ENCODE measurements around the gene THEM4. TPM values are rescaled to one million over a fixed set of nuclear protein-coding genes. Genes with fewer than 3 reads are reported as not detected.
A peak's percentile ranks its signal among the peaks of the same experiment; 100 is the strongest.

Gene THEM4
- polyA plus RNA-seq, 4 donors: 5.7 to 36.3 (median 9.4) TPM

GRCh38 chr1:151939141-151939540, 29.8 kb upstream of the THEM4 start:
- FAIRE-seq: no peak
- Histone ChIP-seq H3K9me3 (ENCODE audit: control insufficient read depth in 2 of 2, insufficient read depth in 1 of 2, low read depth in 1 of 2, low read length in 1 of 2) (no peaks in the 10 kb centered on the region), H3K36me3 (ENCODE audit: control insufficient read depth in 3 of 3, insufficient read depth in 2 of 3, low read depth in 1 of 3, low read length in 3 of 3) (no peaks in the 10 kb centered on the region), H3K4me1 (ENCODE audit: control insufficient read depth in 3 of 3, insufficient read depth in 2 of 3, low read depth in 1 of 3, low read length in 2 of 3) (peaks cover 0 to 35% (median 1%) of the 10 kb centered on the region in 3 donors), H3K4me3 (ENCODE audit: low read depth in 1 of 3, low read length in 3 of 3) (no peak overlapping the region), H3K27ac (ENCODE audit: low read depth in 1 of 3, low read length in 2 of 3) (no peak overlapping the region), H3K27me3 (ENCODE audit: control insufficient read depth in 3 of 3, insufficient read depth in 3 of 3, low read length in 3 of 3) (no peaks in the 10 kb centered on the region)
- WGBS, 3 donors: 94 to 95% (median 95%) methylated on average over 3 of the region's 3 CpGs
- no peak for DNase-seq

DNA sequence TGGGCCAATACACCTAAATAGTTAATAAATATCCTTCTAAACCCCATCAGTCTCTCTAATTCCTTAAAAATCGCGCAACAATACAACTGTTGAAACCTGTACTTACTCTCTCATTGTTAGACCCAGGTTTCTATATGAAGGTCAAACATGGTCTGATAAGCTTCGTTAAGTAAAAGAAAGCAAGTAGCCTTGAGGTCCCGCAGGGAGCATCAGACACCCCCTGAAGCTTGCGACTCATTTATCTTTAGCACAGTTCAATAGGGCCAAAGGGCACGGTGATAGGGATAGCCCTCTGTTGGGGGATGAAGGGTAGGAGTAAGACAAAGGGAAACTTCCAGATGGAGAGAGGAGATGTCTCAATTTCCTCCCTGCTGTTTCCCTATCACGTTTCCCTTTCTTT, 27.3 kb upstream of the THEM4 start:
- Histone ChIP-seq H3K9me3 (ENCODE audit: control insufficient read depth in 2 of 2, insufficient read depth in 1 of 2, low read depth in 1 of 2, low read length in 1 of 2) (no peaks in the 10 kb centered on the region), H3K27ac (ENCODE audit: low read depth in 1 of 3, low read length in 2 of 3) (peak overlapping the region in 2 of 3 donors; percentile 55 to 83), H3K4me3 (ENCODE audit: low read depth in 1 of 3, low read length in 3 of 3) (peak overlapping the region in 1 of 3 donors; percentile 24), H3K27me3 (ENCODE audit: control insufficient read depth in 3 of 3, insufficient read depth in 3 of 3, low read length in 3 of 3) (no peaks in the 10 kb centered on the region), H3K4me1 (ENCODE audit: control insufficient read depth in 3 of 3, insufficient read depth in 2 of 3, low read depth in 1 of 3, low read length in 2 of 3) (peaks cover 0 to 29% (median 0%) of the 10 kb centered on the region in 3 donors), H3K36me3 (ENCODE audit: control insufficient read depth in 3 of 3, insufficient read depth in 2 of 3, low read depth in 1 of 3, low read length in 3 of 3) (no peaks in the 10 kb centered on the region)
- WGBS, 3 donors: 15 to 57% (median 27%) methylated on average over 7 of the region's 7 CpGs
- FAIRE-seq (no peak), DNase-seq (peak; percentile 61 to 82)

DNA sequence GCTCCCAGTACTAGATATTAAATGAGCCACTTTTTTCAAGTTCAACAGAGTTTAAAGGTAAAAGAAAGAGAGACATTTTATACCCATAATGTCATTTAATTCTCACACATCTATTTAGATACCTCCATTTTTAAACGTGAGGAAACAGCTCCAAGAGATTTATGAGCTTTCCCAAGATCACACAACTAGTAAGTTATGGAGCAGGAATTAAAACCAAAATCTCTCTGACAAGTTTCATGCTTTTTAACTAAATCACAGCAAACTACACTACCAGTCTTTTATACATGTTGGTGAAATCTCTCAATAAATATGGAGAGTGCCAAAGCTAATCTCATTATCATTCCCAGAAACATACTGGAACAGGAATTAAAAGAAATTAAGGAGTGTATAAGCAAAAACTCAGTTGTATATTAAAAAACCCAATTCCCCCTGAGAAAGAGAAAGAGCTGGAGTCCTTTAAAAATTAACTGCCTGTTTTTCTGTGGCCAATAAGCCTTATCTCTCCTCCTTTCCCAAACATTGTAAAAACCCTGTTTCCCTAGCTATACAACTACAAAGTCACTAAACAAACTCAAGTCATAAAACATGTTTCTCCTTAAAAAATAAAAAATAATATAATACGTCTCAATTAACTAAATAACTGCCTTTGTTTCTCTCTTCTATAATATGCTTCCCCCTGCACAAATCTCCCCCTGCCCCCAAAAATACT, 26.7 kb upstream of the THEM4 start:
- no peak for FAIRE-seq
- DNase-seq: peak in 1 of 2 donors; percentile 60
- H3K27ac ChIP-seq (ENCODE audit: low read depth in 1 of 3, low read length in 2 of 3): peak overlapping the region in 1 of 3 donors; percentile 83
- no peaks in the 10 kb centered on the region for H3K9me3 ChIP-seq (ENCODE audit: control insufficient read depth in 2 of 2, insufficient read depth in 1 of 2, low read depth in 1 of 2, low read length in 1 of 2)
- H3K36me3 ChIP-seq (ENCODE audit: control insufficient read depth in 3 of 3, insufficient read depth in 2 of 3, low read depth in 1 of 3, low read length in 3 of 3): no peaks in the 10 kb centered on the region
- H3K4me3 ChIP-seq (ENCODE audit: low read depth in 1 of 3, low read length in 3 of 3): no peak overlapping the region
- no peaks in the 10 kb centered on the region for H3K27me3 ChIP-seq (ENCODE audit: control insufficient read depth in 3 of 3, insufficient read depth in 3 of 3, low read length in 3 of 3)
- H3K4me1 ChIP-seq (ENCODE audit: control insufficient read depth in 3 of 3, insufficient read depth in 2 of 3, low read depth in 1 of 3, low read length in 2 of 3): peaks cover 0 to 24% (median 0%) of the 10 kb centered on the region in 3 donors
- 11 to 48% (median 28%) methylated on average over 2 of the region's 2 CpGs for WGBS, 3 donors

GRCh38 chr1:151935154-151935553, 25.8 kb upstream of the THEM4 start:
- no peaks in the 10 kb centered on the region for H3K9me3 ChIP-seq (ENCODE audit: control insufficient read depth in 2 of 2, insufficient read depth in 1 of 2, low read depth in 1 of 2, low read length in 1 of 2)
- FAIRE-seq (no peak), DNase-seq (peak in 1 of 2 donors; percentile 45)
- 31 to 48% (median 47%) methylated on average over 3 of the region's 3 CpGs for WGBS, 3 donors
- no peak overlapping the region for H3K4me3 ChIP-seq (ENCODE audit: low read depth in 1 of 3, low read length in 3 of 3)
- no peaks in the 10 kb centered on the region for H3K27me3 ChIP-seq (ENCODE audit: control insufficient read depth in 3 of 3, insufficient read depth in 3 of 3, low read length in 3 of 3)
- no peaks in the 10 kb centered on the region for H3K36me3 ChIP-seq (ENCODE audit: control insufficient read depth in 3 of 3, insufficient read depth in 2 of 3, low read depth in 1 of 3, low read length in 3 of 3)
- peak overlapping the region in 1 of 3 donors; percentile 83 for H3K27ac ChIP-seq (ENCODE audit: low read depth in 1 of 3, low read length in 2 of 3)
- peaks cover 0 to 20% (median 0%) of the 10 kb centered on the region in 3 donors for H3K4me1 ChIP-seq (ENCODE audit: control insufficient read depth in 3 of 3, insufficient read depth in 2 of 3, low read depth in 1 of 3, low read length in 2 of 3)

DNA sequence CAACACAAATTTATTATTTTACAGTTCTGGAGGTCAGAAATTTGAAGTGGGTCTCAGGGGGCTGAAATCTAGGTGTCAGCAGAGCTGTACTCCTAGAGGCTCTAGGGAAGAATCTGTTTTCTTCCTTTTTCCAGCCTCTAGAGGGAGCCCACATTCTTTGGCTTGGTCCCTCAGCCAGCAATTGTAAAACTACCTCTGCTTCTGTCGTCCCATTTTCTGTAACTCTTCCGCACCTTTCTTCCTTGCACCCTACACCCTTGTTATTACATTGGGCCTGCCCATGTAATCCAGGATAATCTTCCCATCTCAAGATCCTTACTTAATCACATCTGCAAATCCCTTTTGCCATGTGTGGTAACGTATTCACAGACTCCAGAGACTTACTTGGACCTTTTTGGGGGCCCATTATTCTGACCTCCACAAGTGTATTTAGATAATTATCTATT, 24.8 kb upstream of the THEM4 start:
- no peak for FAIRE-seq

GRCh38 chr1:151924691-151925587, 15.6 kb upstream of the THEM4 start:
- Histone ChIP-seq H3K27ac (ENCODE audit: low read depth in 1 of 3, low read length in 2 of 3) (peak overlapping the region in 1 of 3 donors; percentile 20), H3K4me1 (ENCODE audit: control insufficient read depth in 3 of 3, insufficient read depth in 2 of 3, low read depth in 1 of 3, low read length in 2 of 3) (peaks cover 0 to 5% (median 0%) of the 10 kb centered on the region in 3 donors), H3K9me3 (ENCODE audit: control insufficient read depth in 2 of 2, insufficient read depth in 1 of 2, low read depth in 1 of 2, low read length in 1 of 2) (no peaks in the 10 kb centered on the region), H3K4me3 (ENCODE audit: low read depth in 1 of 3, low read length in 3 of 3) (no peak overlapping the region), H3K27me3 (ENCODE audit: control insufficient read depth in 3 of 3, insufficient read depth in 3 of 3, low read length in 3 of 3) (no peaks in the 10 kb centered on the region), H3K36me3 (ENCODE audit: control insufficient read depth in 3 of 3, insufficient read depth in 2 of 3, low read depth in 1 of 3, low read length in 3 of 3) (no peaks in the 10 kb centered on the region)
- WGBS, 3 donors: 93 to 97% (median 95%) methylated on average over 1 of the region's 1 CpG
- FAIRE-seq (no peak), DNase-seq (no peak)

More for the DNA sequence above, 24.8 kb upstream of the THEM4 start:
- no peaks in the 10 kb centered on the region for H3K36me3 ChIP-seq (ENCODE audit: control insufficient read depth in 3 of 3, insufficient read depth in 2 of 3, low read depth in 1 of 3, low read length in 3 of 3)
- H3K9me3 ChIP-seq (ENCODE audit: control insufficient read depth in 2 of 2, insufficient read depth in 1 of 2, low read depth in 1 of 2, low read length in 1 of 2): no peaks in the 10 kb centered on the region
- peak; percentile 81 to 83 for DNase-seq
- H3K27me3 ChIP-seq (ENCODE audit: control insufficient read depth in 3 of 3, insufficient read depth in 3 of 3, low read length in 3 of 3): no peaks in the 10 kb centered on the region
- 15 to 31% (median 30%) methylated on average over 3 of the region's 3 CpGs for WGBS, 3 donors
- H3K27ac ChIP-seq (ENCODE audit: low read depth in 1 of 3, low read length in 2 of 3): peak overlapping the region in 1 of 3 donors; percentile 40
- no peak overlapping the region for H3K4me3 ChIP-seq (ENCODE audit: low read depth in 1 of 3, low read length in 3 of 3)
- peaks cover 0 to 20% (median 0%) of the 10 kb centered on the region in 3 donors for H3K4me1 ChIP-seq (ENCODE audit: control insufficient read depth in 3 of 3, insufficient read depth in 2 of 3, low read depth in 1 of 3, low read length in 2 of 3)

- no peaks in the 10 kb centered on the region for H3K36me3 ChIP-seq (ENCODE audit: control insufficient read depth in 3 of 3, insufficient read depth in 2 of 3, low read depth in 1 of 3, low read length in 3 of 3)
- WGBS, 3 donors: 74 to 80% (median 80%) methylated on average over 1 of the region's 1 CpG
- no peak overlapping the region for H3K4me3 ChIP-seq (ENCODE audit: low read depth in 1 of 3, low read length in 3 of 3)
- DNase-seq (no peak), FAIRE-seq (no peak)
- no peaks in the 10 kb centered on the region for H3K9me3 ChIP-seq (ENCODE audit: control insufficient read depth in 2 of 2, insufficient read depth in 1 of 2, low read depth in 1 of 2, low read length in 1 of 2)
- H3K4me1 ChIP-seq (ENCODE audit: control insufficient read depth in 3 of 3, insufficient read depth in 2 of 3, low read depth in 1 of 3, low read length in 2 of 3): peaks cover 0 to 5% (median 0%) of the 10 kb centered on the region in 3 donors
- no peaks in the 10 kb centered on the region for H3K27me3 ChIP-seq (ENCODE audit: control insufficient read depth in 3 of 3, insufficient read depth in 3 of 3, low read length in 3 of 3)
- H3K27ac ChIP-seq (ENCODE audit: low read depth in 1 of 3, low read length in 2 of 3): no peak overlapping the region
Measured at GRCh38 chr1:151923422-151923821, 14.1 kb upstream of the THEM4 start.

- 56 to 65% (median 64%) methylated on average over 3 of the region's 3 CpGs for WGBS, 3 donors
- Histone ChIP-seq H3K9me3 (ENCODE audit: control insufficient read depth in 2 of 2, insufficient read depth in 1 of 2, low read depth in 1 of 2, low read length in 1 of 2) (no peaks in the 10 kb centered on the region), H3K4me3 (ENCODE audit: low read depth in 1 of 3, low read length in 3 of 3) (no peak overlapping the region), H3K27me3 (ENCODE audit: control insufficient read depth in 3 of 3, insufficient read depth in 3 of 3, low read length in 3 of 3) (no peaks in the 10 kb centered on the region), H3K27ac (ENCODE audit: low read depth in 1 of 3, low read length in 2 of 3) (no peak overlapping the region), H3K36me3 (ENCODE audit: control insufficient read depth in 3 of 3, insufficient read depth in 2 of 3, low read depth in 1 of 3, low read length in 3 of 3) (no peaks in the 10 kb centered on the region), H3K4me1 (ENCODE audit: control insufficient read depth in 3 of 3, insufficient read depth in 2 of 3, low read depth in 1 of 3, low read length in 2 of 3) (no peaks in the 10 kb centered on the region)
- FAIRE-seq: no peak
- no peak for DNase-seq
Measured at GRCh38 chr1:151920149-151920548, 10.8 kb upstream of the THEM4 start.
